GM12891 (cell line): ENCODE measurements around the gene GRK1.

Source experiments
- POLR2A ChIP-seq: IDR thresholded peaks from 2 replicates; pipeline ENCODE4 v1.6.1; 2011; ENCODE audit warnings: low read depth, low read length, control low read depth
- POLR2AphosphoS5 ChIP-seq: IDR thresholded peaks from 2 replicates; pipeline ENCODE4 v1.6.1; 2011; ENCODE audit warnings: low read depth, low read length, control low read depth
- POU2F2 ChIP-seq: IDR thresholded peaks from 2 replicates; pipeline ENCODE4 v1.6.1; 2011; ENCODE audit warnings: low read depth, mild to moderate bottlenecking, control low read depth, low read length, moderate library complexity
- SPI1 ChIP-seq: IDR thresholded peaks from 2 replicates; pipeline ENCODE4 v1.6.1; 2011; ENCODE audit warnings: low read depth, low read length, control low read depth

- TF ChIP-seq POLR2A (no peak), POU2F2 (no peak), POLR2AphosphoS5 (no peak), SPI1 (no peak)
These were observed 16.7 kb upstream of the GRK1 start for GRCh38 chr13:113650275-113650674.
